Esophagus squamous epithelium (tissue), 4 donors: Measurements from ENCODE around the gene SPATA13.

Experiments used
- POLR2A ChIP-seq, 4 donors: fragments of 450-650 bp; IDR thresholded peaks; one replicate each; pipeline ENCODE4 v1.6.1; 2017; ENCODE audit warnings: antibody characterized with exemption in 4 of 4, mild to moderate bottlenecking in 4 of 4, moderate library complexity in 3 of 4
- TF ChIP-seq, protein P1 (sequence below), 6 experiments: fragments of 450-650 bp in 4 of 6; fragments of 200-600 bp in 2 of 6; sonication (generic) in 2 of 6; IDR thresholded peaks; one replicate each; pipeline ENCODE4 v1.5.1; 2016 to 2019; ENCODE audit warnings: antibody characterized with exemption in 6 of 6, mild to moderate bottlenecking in 4 of 6, moderate library complexity in 4 of 6

DNA sequence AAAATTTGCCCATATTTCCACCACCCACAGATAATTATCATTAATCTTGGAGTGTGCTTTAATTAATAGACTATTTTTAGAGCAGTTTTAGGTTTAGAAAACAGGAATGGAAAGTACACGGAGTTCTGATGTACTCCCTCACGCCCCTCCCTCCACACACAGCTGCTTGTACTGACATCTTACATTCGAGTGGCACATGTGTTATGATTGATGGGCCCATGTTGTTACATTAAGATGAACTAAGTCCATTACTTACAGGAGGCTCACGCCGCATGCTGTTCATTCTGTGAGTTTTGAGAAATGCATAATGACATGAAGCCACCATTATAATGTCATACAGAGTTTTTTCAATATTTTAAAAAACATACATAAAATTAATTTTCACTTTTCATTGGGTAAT, 1.2 kb upstream of the SPATA13 start:
- TF ChIP-seq, protein P1, sequence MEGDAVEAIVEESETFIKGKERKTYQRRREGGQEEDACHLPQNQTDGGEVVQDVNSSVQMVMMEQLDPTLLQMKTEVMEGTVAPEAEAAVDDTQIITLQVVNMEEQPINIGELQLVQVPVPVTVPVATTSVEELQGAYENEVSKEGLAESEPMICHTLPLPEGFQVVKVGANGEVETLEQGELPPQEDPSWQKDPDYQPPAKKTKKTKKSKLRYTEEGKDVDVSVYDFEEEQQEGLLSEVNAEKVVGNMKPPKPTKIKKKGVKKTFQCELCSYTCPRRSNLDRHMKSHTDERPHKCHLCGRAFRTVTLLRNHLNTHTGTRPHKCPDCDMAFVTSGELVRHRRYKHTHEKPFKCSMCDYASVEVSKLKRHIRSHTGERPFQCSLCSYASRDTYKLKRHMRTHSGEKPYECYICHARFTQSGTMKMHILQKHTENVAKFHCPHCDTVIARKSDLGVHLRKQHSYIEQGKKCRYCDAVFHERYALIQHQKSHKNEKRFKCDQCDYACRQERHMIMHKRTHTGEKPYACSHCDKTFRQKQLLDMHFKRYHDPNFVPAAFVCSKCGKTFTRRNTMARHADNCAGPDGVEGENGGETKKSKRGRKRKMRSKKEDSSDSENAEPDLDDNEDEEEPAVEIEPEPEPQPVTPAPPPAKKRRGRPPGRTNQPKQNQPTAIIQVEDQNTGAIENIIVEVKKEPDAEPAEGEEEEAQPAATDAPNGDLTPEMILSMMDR (IDR thresholded peaks at IDR 0.05) = no peak
- no peak for TF ChIP-seq POLR2A (IDR thresholded peaks at IDR 0.05)
